ENCODE measurements around the gene CLDN8. TPM values are rescaled to one million over a fixed set of nuclear protein-coding genes. Genes with fewer than 3 reads are reported as not detected.

The CLDN8 gene
- polyA plus RNA-seq (2013, experiment 1 of 4) = not detected
- polyA plus RNA-seq (2013, experiment 2 of 4) = not detected
- not detected for polyA plus RNA-seq (2013, experiment 3 of 4)
- polyA plus RNA-seq (2013, experiment 4 of 4) = not detected

- H3K36me3 ChIP-seq (ENCODE audit: control insufficient read depth, insufficient read depth, low read length) = no peaks in the 10 kb centered on the region
- H3K4me1 ChIP-seq (ENCODE audit: control insufficient read depth, insufficient read depth, low read length) = no peaks in the 10 kb centered on the region
- H3K27ac ChIP-seq (ENCODE audit: insufficient read depth, low read depth, low read length, poor library complexity, severe bottlenecking) = no peak within 1 kb of the TSS
- no peak within 1 kb of the TSS for H3K4me3 ChIP-seq (ENCODE audit: insufficient read depth, low read depth, low read length)
- WGBS, 2 experiments = 95 to 96% methylated on average over 5 of the region's 5 CpGs
- H3K9me3 ChIP-seq (ENCODE audit: control insufficient read depth, low read length) = no peaks in the 10 kb centered on the region
- no peaks in the 10 kb centered on the region for H3K27me3 ChIP-seq (ENCODE audit: control insufficient read depth, insufficient read depth, low read length, poor library complexity, severe bottlenecking)
These were observed at the start of gene CLDN8 for GRCh38 chr21:30216041-30216723. Gene CLDN8, minus strand, starts transcription at chr21:30216097. Its CDS starts 172 bp downstream, at chr21:30215925.

- H3K4me3 ChIP-seq (ENCODE audit: insufficient read depth, low read depth, low read length) = no peak overlapping the region
- H3K36me3 ChIP-seq (ENCODE audit: control insufficient read depth, insufficient read depth, low read length) = no peaks in the 10 kb centered on the region
- H3K27ac ChIP-seq (ENCODE audit: insufficient read depth, low read depth, low read length, poor library complexity, severe bottlenecking) = no peak overlapping the region
- no peaks in the 10 kb centered on the region for H3K9me3 ChIP-seq (ENCODE audit: control insufficient read depth, low read length)
- WGBS, 2 experiments = 55 to 59% methylated on average over 4 of the region's 4 CpGs
- no peaks in the 10 kb centered on the region for H3K4me1 ChIP-seq (ENCODE audit: control insufficient read depth, insufficient read depth, low read length)
- no peaks in the 10 kb centered on the region for H3K27me3 ChIP-seq (ENCODE audit: control insufficient read depth, insufficient read depth, low read length, poor library complexity, severe bottlenecking)
These were observed 41.9 kb upstream of the CLDN8 start for GRCh38 chr21:30257773-30258172.

- Histone ChIP-seq H3K4me3 (ENCODE audit: insufficient read depth, low read depth, low read length) (no peak overlapping the region), H3K9me3 (ENCODE audit: control insufficient read depth, low read length) (no peaks in the 10 kb centered on the region), H3K4me1 (ENCODE audit: control insufficient read depth, insufficient read depth, low read length) (no peaks in the 10 kb centered on the region), H3K36me3 (ENCODE audit: control insufficient read depth, insufficient read depth, low read length) (no peaks in the 10 kb centered on the region), H3K27ac (ENCODE audit: insufficient read depth, low read depth, low read length, poor library complexity, severe bottlenecking) (no peak overlapping the region), H3K27me3 (ENCODE audit: control insufficient read depth, insufficient read depth, low read length, poor library complexity, severe bottlenecking) (no peaks in the 10 kb centered on the region)
- 83 to 87% methylated on average over 4 of the region's 4 CpGs for WGBS, 2 experiments
These were observed 40.2 kb upstream of the CLDN8 start for GRCh38 chr21:30256100-30256499.

GRCh38 chr21:30255679-30256078 is 39.8 kb upstream of the CLDN8 start:
- H3K27me3 ChIP-seq (ENCODE audit: control insufficient read depth, insufficient read depth, low read length, poor library complexity, severe bottlenecking) = no peaks in the 10 kb centered on the region
- no peaks in the 10 kb centered on the region for H3K4me1 ChIP-seq (ENCODE audit: control insufficient read depth, insufficient read depth, low read length)
- no peaks in the 10 kb centered on the region for H3K36me3 ChIP-seq (ENCODE audit: control insufficient read depth, insufficient read depth, low read length)
- H3K27ac ChIP-seq (ENCODE audit: insufficient read depth, low read depth, low read length, poor library complexity, severe bottlenecking) = no peak overlapping the region
- 89 to 100% methylated on average over 1 of the region's 1 CpG for WGBS, 2 experiments
- H3K9me3 ChIP-seq (ENCODE audit: control insufficient read depth, low read length) = no peaks in the 10 kb centered on the region
- H3K4me3 ChIP-seq (ENCODE audit: insufficient read depth, low read depth, low read length) = no peak overlapping the region

GRCh38 chr21:30251781-30252180 is 35.9 kb upstream of the CLDN8 start:
- Histone ChIP-seq H3K4me3 (ENCODE audit: insufficient read depth, low read depth, low read length) (no peak overlapping the region), H3K27ac (ENCODE audit: insufficient read depth, low read depth, low read length, poor library complexity, severe bottlenecking) (no peak overlapping the region), H3K27me3 (ENCODE audit: control insufficient read depth, insufficient read depth, low read length, poor library complexity, severe bottlenecking) (no peaks in the 10 kb centered on the region), H3K4me1 (ENCODE audit: control insufficient read depth, insufficient read depth, low read length) (no peaks in the 10 kb centered on the region), H3K9me3 (ENCODE audit: control insufficient read depth, low read length) (no peaks in the 10 kb centered on the region), H3K36me3 (ENCODE audit: control insufficient read depth, insufficient read depth, low read length) (no peaks in the 10 kb centered on the region)
- WGBS, 2 experiments = 100% methylated on average over 1 of the region's 1 CpG; no CpG with 5 or more reads in 1 of the 2 experiments

- Histone ChIP-seq H3K4me3 (ENCODE audit: insufficient read depth, low read depth, low read length) (no peak overlapping the region), H3K4me1 (ENCODE audit: control insufficient read depth, insufficient read depth, low read length) (no peaks in the 10 kb centered on the region), H3K9me3 (ENCODE audit: control insufficient read depth, low read length) (no peaks in the 10 kb centered on the region), H3K36me3 (ENCODE audit: control insufficient read depth, insufficient read depth, low read length) (no peaks in the 10 kb centered on the region), H3K27ac (ENCODE audit: insufficient read depth, low read depth, low read length, poor library complexity, severe bottlenecking) (no peak overlapping the region), H3K27me3 (ENCODE audit: control insufficient read depth, insufficient read depth, low read length, poor library complexity, severe bottlenecking) (no peaks in the 10 kb centered on the region)
- 58 to 87% methylated on average over 2 to 3 of the region's 3 CpGs for WGBS, 2 experiments
These were observed 34.0 kb upstream of the CLDN8 start for GRCh38 chr21:30249936-30250335.

GRCh38 chr21:30248844-30249243 is 32.9 kb upstream of the CLDN8 start:
- Histone ChIP-seq H3K27me3 (ENCODE audit: control insufficient read depth, insufficient read depth, low read length, poor library complexity, severe bottlenecking) (no peaks in the 10 kb centered on the region), H3K9me3 (ENCODE audit: control insufficient read depth, low read length) (no peaks in the 10 kb centered on the region), H3K27ac (ENCODE audit: insufficient read depth, low read depth, low read length, poor library complexity, severe bottlenecking) (no peak overlapping the region), H3K36me3 (ENCODE audit: control insufficient read depth, insufficient read depth, low read length) (no peaks in the 10 kb centered on the region), H3K4me1 (ENCODE audit: control insufficient read depth, insufficient read depth, low read length) (no peaks in the 10 kb centered on the region), H3K4me3 (ENCODE audit: insufficient read depth, low read depth, low read length) (no peak overlapping the region)
- WGBS, 2 experiments = 91 to 96% methylated on average over 9 of the region's 9 CpGs

- Histone ChIP-seq H3K27ac (ENCODE audit: insufficient read depth, low read depth, low read length, poor library complexity, severe bottlenecking) (no peak overlapping the region), H3K4me3 (ENCODE audit: insufficient read depth, low read depth, low read length) (no peak overlapping the region), H3K27me3 (ENCODE audit: control insufficient read depth, insufficient read depth, low read length, poor library complexity, severe bottlenecking) (no peaks in the 10 kb centered on the region), H3K4me1 (ENCODE audit: control insufficient read depth, insufficient read depth, low read length) (no peaks in the 10 kb centered on the region), H3K9me3 (ENCODE audit: control insufficient read depth, low read length) (no peaks in the 10 kb centered on the region), H3K36me3 (ENCODE audit: control insufficient read depth, insufficient read depth, low read length) (no peaks in the 10 kb centered on the region)
These were observed 29.2 kb upstream of the CLDN8 start for GRCh38 chr21:30245061-30245460.

- no peaks in the 10 kb centered on the region for H3K4me1 ChIP-seq (ENCODE audit: control insufficient read depth, insufficient read depth, low read length)
- no peaks in the 10 kb centered on the region for H3K9me3 ChIP-seq (ENCODE audit: control insufficient read depth, low read length)
- no peak overlapping the region for H3K4me3 ChIP-seq (ENCODE audit: insufficient read depth, low read depth, low read length)
- H3K27me3 ChIP-seq (ENCODE audit: control insufficient read depth, insufficient read depth, low read length, poor library complexity, severe bottlenecking) = no peaks in the 10 kb centered on the region
- H3K36me3 ChIP-seq (ENCODE audit: control insufficient read depth, insufficient read depth, low read length) = no peaks in the 10 kb centered on the region
- H3K27ac ChIP-seq (ENCODE audit: insufficient read depth, low read depth, low read length, poor library complexity, severe bottlenecking) = no peak overlapping the region
These were observed 27.8 kb upstream of the CLDN8 start for GRCh38 chr21:30243691-30244090.

GRCh38 chr21:30240661-30241060 is 24.8 kb upstream of the CLDN8 start:
- Histone ChIP-seq H3K27me3 (ENCODE audit: control insufficient read depth, insufficient read depth, low read length, poor library complexity, severe bottlenecking) (no peaks in the 10 kb centered on the region), H3K4me1 (ENCODE audit: control insufficient read depth, insufficient read depth, low read length) (no peaks in the 10 kb centered on the region), H3K9me3 (ENCODE audit: control insufficient read depth, low read length) (no peaks in the 10 kb centered on the region), H3K4me3 (ENCODE audit: insufficient read depth, low read depth, low read length) (no peak overlapping the region), H3K27ac (ENCODE audit: insufficient read depth, low read depth, low read length, poor library complexity, severe bottlenecking) (no peak overlapping the region), H3K36me3 (ENCODE audit: control insufficient read depth, insufficient read depth, low read length) (no peaks in the 10 kb centered on the region)
- WGBS, 2 experiments = 93 to 94% methylated on average over 1 to 3 of the region's 3 CpGs
